ENCODE data around the gene IDH3B.
"Not testable (repeated sequence)": the region's sequence is repeated elsewhere in the genome, so short reads cannot be mapped to it uniquely, and the experiment has no call there.

DNA sequence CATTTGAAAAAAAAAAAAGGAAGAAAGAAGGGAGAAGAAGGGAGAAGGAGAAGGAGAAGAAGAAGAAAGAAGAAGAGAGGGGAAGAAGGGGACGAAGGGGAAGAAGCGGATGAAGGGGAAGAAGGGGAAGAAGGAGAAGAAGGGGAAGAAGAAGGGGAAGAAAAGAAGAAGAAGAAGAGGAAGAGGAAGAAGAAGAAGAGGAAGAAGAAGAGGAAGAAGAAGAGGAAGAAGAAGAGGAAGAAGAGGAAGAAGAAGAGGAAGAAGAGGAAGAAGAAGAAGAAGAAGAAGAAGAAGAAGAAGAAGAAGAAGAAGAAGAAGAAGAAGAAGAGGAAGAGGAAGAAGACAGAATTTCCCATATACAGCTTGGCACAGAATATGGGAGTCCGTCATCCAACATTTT is 18.0 kb upstream of the IDH3B start:
- TF ChIP-seq, protein P1, sequence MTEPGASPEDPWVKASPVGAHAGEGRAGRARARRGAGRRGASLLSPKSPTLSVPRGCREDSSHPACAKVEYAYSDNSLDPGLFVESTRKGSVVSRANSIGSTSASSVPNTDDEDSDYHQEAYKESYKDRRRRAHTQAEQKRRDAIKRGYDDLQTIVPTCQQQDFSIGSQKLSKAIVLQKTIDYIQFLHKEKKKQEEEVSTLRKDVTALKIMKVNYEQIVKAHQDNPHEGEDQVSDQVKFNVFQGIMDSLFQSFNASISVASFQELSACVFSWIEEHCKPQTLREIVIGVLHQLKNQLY (CRISPR knock-in tag; IDR thresholded peaks at IDR 0.05) = not testable (repeated sequence)
- TF ChIP-seq, protein P2, sequence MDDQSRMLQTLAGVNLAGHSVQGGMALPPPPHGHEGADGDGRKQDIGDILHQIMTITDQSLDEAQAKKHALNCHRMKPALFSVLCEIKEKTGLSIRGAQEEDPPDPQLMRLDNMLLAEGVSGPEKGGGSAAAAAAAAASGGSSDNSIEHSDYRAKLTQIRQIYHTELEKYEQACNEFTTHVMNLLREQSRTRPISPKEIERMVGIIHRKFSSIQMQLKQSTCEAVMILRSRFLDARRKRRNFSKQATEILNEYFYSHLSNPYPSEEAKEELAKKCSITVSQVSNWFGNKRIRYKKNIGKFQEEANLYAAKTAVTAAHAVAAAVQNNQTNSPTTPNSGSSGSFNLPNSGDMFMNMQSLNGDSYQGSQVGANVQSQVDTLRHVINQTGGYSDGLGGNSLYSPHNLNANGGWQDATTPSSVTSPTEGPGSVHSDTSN (CRISPR knock-in tag; IDR thresholded peaks at IDR 0.05; ENCODE audit: borderline replicate concordance) = not testable (repeated sequence)
- TF ChIP-seq EP300 (IDR thresholded peaks at IDR 0.05; ENCODE audit: low read depth in 2 of 2, low read length in 2 of 2); EP300 (CRISPR knock-in tag; IDR thresholded peaks at IDR 0.05; ENCODE audit: borderline replicate concordance): not testable (repeated sequence)

Measured in HepG2 (cell line).